Measurements from ENCODE around the gene SLK.

Gene SLK

GRCh38 chr10:103990531-103990930, 23.6 kb downstream of the SLK start:
- no peak for DNase-seq (ENCODE audit: low read depth)

DNA sequence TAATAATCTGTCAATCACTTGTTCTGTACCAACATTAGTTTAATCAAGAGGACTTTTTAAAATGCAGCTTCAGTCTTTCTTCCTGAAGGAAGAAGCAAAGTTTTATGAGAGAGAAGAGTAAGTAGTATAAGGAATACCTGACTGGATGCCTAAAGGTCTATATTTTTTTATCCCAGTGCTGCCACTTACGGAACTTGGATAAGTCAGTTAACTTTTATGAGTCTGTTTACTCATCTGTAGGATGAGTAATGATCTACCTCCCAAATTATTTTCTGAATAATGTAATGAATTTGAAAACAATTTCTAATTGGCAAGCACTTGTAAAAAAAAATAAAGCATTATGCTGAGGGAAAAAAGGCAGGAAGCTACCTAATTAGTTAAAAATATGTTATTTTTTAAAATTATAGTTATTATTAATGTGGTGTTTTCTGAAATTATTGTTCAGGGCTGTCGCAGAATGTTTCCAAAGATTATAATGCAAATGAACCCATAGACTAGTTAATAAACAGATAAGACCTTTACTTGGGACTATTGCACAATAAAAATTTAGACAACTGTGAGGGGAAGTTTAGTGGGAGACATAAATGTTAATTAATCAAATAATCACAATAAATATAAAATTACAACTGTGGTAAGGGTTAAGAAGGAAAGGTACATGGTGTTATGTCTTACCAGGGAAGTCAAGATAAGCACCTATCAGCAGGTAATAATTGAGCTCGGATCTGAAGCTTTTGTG, 24.6 kb downstream of the SLK start:
- DNase-seq (ENCODE audit: low read depth): no peak

DNA sequence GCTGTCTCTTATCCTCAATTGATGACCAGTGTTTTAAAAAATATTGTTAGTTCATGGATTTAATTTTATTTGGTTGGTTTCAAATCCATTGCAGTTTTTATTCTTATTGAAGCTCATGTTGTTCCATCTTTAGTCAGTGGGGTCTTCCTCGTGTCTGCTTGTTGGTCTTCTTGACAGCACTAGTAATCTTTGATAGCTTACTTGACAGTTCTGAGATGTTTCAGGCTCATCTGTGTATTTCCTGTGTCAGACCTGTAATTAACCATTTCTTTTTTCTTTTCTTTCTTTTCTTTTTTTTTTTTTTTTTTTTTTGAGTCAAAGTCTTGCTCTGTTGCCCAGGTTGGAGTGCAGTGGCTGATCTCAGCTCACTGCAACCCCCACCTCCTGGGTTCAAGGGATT, 28.2 kb downstream of the SLK start:
- no peak for DNase-seq (ENCODE audit: low read depth)

GRCh38 chr10:103998805-103999204, 31.9 kb downstream of the SLK start:
- DNase-seq (ENCODE audit: low read depth): no peak

GRCh38 chr10:104002911-104003310, 36.0 kb downstream of the SLK start:
- DNase-seq (ENCODE audit: low read depth): no peak

DNA sequence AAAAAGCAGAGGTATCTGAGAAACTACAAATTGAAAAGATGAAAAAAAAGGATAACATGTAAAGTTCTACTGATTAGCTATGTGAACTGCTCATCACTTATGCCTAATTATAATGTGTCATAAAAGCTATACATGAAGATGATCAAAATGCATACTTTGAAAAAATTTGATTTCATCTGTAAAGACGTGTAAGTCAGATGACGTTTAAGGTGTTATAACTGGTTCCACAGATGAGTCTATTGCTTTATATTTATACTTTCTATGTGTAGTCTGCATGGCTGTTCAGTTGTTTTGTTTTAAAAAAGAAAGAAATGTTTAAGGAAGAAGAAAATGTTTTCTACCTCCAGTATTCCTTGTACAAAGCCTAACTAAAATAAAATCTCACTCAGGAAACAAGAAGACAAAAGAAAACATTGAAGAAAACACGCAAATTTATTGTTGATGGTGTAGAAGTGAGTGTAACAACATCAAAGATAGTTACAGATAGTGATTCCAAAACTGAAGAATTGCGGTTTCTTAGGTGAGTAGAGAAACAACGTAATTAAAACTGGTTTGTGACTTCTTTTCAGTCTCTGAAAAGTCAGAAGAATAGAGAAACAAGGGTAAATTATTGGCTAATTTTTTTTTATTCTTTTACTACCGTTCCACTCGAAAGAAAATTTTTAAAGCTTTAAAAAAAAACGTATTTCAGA, 38.4 kb downstream of the SLK start:
- DNase-seq (ENCODE audit: low read depth): no peak

GRCh38 chr10:104011904-104012303, 45.0 kb downstream of the SLK start:
- DNase-seq (ENCODE audit: low read depth): no peak

- DNase-seq (ENCODE audit: low read depth): no peak
Observed at GRCh38 chr10:104013489-104013888, 46.5 kb downstream of the SLK start.

DNA sequence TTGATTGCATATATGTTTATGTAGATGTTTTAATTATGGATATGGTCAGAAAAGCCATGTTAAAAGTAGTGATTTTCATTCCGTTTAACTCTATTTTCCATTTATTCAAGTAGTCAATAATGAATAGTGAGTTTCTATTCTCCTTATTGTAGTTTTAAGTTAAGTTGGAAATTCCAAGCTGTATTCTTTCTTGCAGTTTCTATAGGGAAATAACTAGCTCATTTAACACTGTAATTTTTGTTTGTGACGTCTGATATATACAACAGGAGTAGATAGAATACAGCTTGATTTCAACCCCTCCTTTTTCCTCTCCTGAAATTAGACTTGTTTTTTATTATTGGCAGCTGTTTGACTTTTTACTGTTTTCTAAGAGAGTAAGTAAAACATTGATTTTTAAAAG, 47.2 kb downstream of the SLK start:
- DNase-seq (ENCODE audit: low read depth): no peak

GRCh38 chr10:104016661-104017060, 49.7 kb downstream of the SLK start:
- DNase-seq (ENCODE audit: low read depth): no peak

DNA sequence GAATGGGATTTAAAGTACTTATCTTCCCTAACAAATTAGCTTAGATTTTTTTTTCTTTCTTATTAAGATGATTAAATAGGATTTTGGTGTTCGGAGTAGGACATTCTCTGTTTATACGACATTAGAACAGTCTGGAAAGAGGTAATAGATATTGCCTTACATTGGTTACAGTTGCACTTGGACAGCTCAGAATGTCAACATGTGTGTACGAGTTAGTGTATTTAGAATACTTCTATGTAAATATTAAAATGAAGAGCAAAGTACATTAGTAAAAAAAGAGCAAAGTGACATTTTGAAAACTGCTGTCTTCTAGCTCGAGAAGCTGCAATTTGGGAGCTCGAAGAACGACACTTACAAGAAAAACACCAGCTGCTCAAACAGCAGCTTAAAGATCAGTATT, 51.5 kb downstream of the SLK start:
- DNase-seq (ENCODE audit: low read depth): no peak

DNA sequence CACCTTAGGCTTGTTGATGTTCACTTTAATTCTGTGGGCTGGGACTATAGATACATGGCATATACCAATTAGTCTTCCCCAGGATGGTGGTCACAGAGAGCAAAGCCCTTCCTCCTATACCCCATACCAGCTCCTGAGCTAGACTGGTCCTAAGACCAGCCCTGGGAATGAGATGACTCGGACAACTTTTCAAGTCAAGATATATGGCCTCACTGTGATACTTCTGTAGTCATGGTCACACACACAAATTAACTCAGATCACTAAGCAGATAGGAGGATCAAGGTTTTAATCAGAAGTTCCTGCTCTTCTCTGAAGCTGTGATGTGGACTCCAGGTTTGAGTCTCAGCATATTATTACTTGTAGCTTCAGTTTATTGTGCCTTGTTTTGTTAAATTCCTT, 53.1 kb downstream of the SLK start:
- DNase-seq (ENCODE audit: low read depth): no peak

DNA sequence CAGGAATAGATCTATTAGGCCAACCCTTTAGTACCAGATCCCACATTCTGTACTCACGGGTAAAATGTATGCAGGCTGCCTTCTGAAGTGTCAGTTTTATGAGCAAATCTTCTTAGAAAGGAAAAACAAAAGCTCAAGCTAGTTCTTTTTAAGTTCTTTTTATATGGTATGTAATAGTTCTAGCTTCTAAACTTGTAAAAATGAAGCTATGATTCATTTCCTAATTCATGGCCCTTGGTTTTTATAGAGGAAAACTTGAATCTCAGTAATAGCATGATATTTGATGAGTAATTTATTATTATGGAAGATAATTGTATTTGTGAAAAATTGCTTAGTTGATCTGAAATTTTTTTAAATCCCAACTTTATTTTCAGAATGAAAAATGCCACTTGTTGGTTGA, 54.3 kb downstream of the SLK start:
- DNase-seq (ENCODE audit: low read depth): no peak

- DNase-seq (ENCODE audit: low read depth): no peak
Observed at GRCh38 chr10:104022026-104022425, 55.1 kb downstream of the SLK start.

- no peak for DNase-seq (ENCODE audit: low read depth)
Observed at GRCh38 chr10:104025524-104025923, 58.6 kb downstream of the SLK start.

- DNase-seq (ENCODE audit: low read depth): no peak
Observed at GRCh38 chr10:104026762-104027161, 59.8 kb downstream of the SLK start.

- no peak for DNase-seq (ENCODE audit: low read depth)
Observed at GRCh38 chr10:104028146-104028545, 61.2 kb downstream of the SLK start.

GRCh38 chr10:104028823-104029520, 62.0 kb downstream of the SLK start:
- DNase-seq (ENCODE audit: low read depth): no peak

- DNase-seq (ENCODE audit: low read depth): no peak
Observed at GRCh38 chr10:104029521-104029860, 62.6 kb downstream of the SLK start.

DNA sequence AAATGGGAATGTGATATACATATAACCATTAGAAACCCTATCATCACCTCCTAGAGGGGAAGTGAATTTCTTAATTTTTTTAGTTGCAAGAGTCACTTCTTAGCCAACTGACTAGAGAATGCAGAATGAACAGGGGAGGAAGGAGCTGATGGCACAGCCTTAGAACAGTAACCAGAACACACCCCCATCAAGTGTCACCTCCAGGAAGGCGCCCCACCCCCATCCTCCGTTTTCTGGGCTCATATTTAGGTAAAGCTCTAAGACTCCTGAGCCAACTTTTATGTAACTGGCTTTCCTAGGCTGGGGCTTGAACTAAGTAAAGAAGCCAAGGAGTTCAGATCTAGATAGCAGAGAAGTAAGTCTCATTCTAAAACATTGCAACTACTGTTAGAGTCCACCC, 64.7 kb downstream of the SLK start:
- DNase-seq (ENCODE audit: low read depth): no peak

DNA sequence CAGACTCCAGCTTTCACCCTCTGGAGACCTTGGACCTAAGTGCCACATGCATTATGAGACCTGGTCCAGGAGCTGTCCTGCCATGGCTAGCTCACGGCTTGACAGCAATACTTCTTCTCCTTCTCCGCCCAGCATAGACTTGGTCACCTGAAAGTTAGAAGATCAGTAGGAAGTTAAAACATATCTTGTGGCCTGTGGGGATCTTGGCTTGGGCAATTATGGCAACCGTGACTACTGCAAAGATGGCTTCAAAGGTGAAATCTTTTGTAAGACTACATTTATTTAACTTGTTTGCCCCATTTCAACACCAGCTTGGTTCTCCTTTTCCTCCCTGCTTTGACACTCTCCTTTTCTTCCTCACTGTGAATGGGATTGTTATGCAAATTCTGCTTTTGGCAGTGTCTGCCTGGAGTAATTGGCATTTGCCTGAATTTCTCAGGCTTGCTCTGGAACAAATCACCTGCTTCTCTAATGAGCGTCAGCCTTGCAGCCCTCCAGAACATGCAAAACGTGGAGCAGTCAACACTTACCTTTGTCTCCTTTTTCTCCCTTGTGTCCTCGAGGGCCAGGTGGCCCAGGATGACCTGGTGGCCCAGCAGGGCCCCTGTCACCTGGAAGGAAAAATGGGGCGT, 65.3 kb downstream of the SLK start:
- DNase-seq (ENCODE audit: low read depth): no peak

- no peak for DNase-seq (ENCODE audit: low read depth)
Observed at GRCh38 chr10:104033401-104033930, 66.5 kb downstream of the SLK start.

DNA sequence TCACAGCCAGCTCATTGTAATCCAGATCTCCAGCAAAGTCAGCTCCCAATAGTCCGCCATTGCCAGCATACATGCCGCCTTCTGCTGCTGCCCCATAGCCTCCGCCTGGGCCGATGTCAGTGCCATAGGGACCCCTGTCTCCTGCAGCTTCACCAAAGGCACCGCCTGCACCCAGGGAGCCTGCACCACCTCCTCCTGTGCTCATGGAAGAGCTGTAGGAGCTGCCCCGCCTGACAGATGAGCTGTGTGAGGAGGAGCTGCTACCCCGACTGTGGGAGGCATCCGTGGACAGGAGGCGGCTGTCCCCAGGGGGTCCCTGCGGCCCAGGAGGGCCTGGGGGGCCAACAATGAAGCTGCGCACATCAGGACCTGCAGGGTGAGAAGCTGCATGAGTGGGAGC, 67.0 kb downstream of the SLK start:
- DNase-seq (ENCODE audit: low read depth): no peak
